ENCODE results near the gene LSAMP.

DNA sequence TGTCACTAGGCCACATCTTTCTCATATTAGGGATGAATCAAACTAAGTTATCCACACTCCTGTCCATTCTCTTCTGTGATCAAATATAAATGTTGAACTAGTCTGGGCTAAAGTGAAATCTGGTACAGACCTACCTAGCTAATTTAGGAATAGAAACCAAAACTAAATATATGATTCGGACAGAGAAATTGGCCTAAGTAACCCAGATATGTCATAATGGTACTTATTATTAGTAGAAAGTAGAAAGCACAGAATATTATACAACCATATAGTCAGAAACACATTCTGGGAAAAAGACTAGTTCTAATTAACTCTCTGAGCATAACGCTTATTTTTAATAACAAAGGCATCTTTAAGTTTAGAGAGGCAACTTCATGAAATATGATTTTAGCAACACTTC is 389.0 kb downstream of the LSAMP start:
- TF ChIP-seq POLR2A (IDR thresholded peaks at IDR 0.05; ENCODE audit: low read depth, low read length) (no peak), POLR2AphosphoS5 (IDR thresholded peaks at IDR 0.05; ENCODE audit: low read depth, low read length) (no peak), SPI1 (IDR thresholded peaks at IDR 0.05; ENCODE audit: low read depth, low read length) (no peak), TAF1 (IDR thresholded peaks at IDR 0.05; ENCODE audit: low read depth, low read length) (no peak)

Measured in GM12891 (cell line).